K562 (cell line): ENCODE measurements around the gene DIP2C. TPM values are rescaled to one million over a fixed set of nuclear protein-coding genes. Genes with fewer than 3 reads are reported as not detected.

Source experiments
- ATAC-seq: fragments of 200-7000 bp; cut with Tn5 transposase; 3 replicates; pipeline ENCODE4 v1.9.1; 2020; ENCODE audit warnings: moderate library complexity
- BruUV-seq: library from RNA; stranded (reverse); fragments of 400-500 nt; replicated peaks from 2 replicates; lab custom pipeline; 2021; lab: Mats Ljungman, UMichigan
- CTCF ChIA-PET: fragments of 300-600 bp; formaldehyde crosslinking; extraction: SDS; loops from one replicate; lab custom pipeline; 2021; ENCODE audit warnings: low intra/inter-chr PET ratio; lab: Yijun Ruan, JAX
- POLR2A ChIA-PET: fragments of 300-600, 350-650 bp; sonication (Branson Sonifier 250); formaldehyde crosslinking; extraction: SDS; loops from one replicate; lab custom pipeline; 2021; ENCODE audit warnings: antibody characterized with exemption, inconsistent platforms; lab: Yijun Ruan, JAX
- DNase-seq, 4 experiments: peaks; one replicate each; pipeline versions ENCODE4 v3.0.0 to v3.0.0-alpha.2; 2011 to 2018; ENCODE audit warnings: low spot score in 3 of 4, mixed read lengths in 3 of 4; ENCODE audit errors: extremely low read depth in 1 of 4
- FAIRE-seq: peaks from 2 replicates; lab custom pipeline; 2011; peaks lifted over from hg19 to GRCh38; lab: Jason Lieb, UNC
- H2AFZ ChIP-seq: 2 replicates; pipeline ENCODE4 v1.6.0; 2011; ENCODE audit warnings: low read depth, low read length, control low read depth, inconsistent platforms
- H3K27ac ChIP-seq: fragments of 200-600 bp; 3 replicates; pipeline ENCODE4 v1.8.0; 2011; ENCODE audit warnings: low read depth, mild to moderate bottlenecking, control low read depth, inconsistent platforms, low read length, moderate library complexity, mixed read lengths; ENCODE audit errors: extremely low read depth
- H3K27me3 ChIP-seq, 2 experiments: fragments of 300-600 bp in 1 of 2; 2 replicates in 1 of 2; 3 replicates in 1 of 2; pipeline versions ENCODE4 v1.6.0 to v1.8.0; 2011; ENCODE audit warnings: inconsistent platforms in 2 of 2, low read length in 2 of 2, mild to moderate bottlenecking in 1 of 2, mixed read lengths in 1 of 2, moderate library complexity in 1 of 2; ENCODE audit not compliant: control insufficient read depth in 2 of 2, insufficient read depth in 2 of 2
- H3K36me3 ChIP-seq: fragments of 300-600 bp; 3 replicates; pipeline ENCODE4 v1.8.0; 2011; ENCODE audit warnings: mild to moderate bottlenecking, low read length, inconsistent platforms; ENCODE audit not compliant: control insufficient read depth, insufficient read depth
- H3K4me1 ChIP-seq, 2 experiments: fragments of 200-600 bp in 1 of 2; replicated peaks in 1 of 2; 2 replicates in 1 of 2; 3 replicates in 1 of 2; pipeline versions ENCODE4 v1.5.1 to v1.8.0; 2011; ENCODE audit warnings: inconsistent platforms in 2 of 2, low read length in 2 of 2, mild to moderate bottlenecking in 1 of 2, mixed read lengths in 1 of 2, moderate library complexity in 1 of 2; ENCODE audit not compliant: control insufficient read depth in 2 of 2, insufficient read depth in 2 of 2
- H3K4me2 ChIP-seq: 2 replicates; pipeline ENCODE4 v1.6.1; 2011; ENCODE audit warnings: low read length, control low read depth, inconsistent platforms, mixed read lengths; ENCODE audit not compliant: insufficient read depth
- H3K4me3 ChIP-seq: fragments of 200-600 bp; sonication (generic), shearing (Covaris generic); 2 replicates; pipeline ENCODE4 v1.5.1; 2016; ENCODE audit warnings: control low read depth, inconsistent platforms
- H3K79me2 ChIP-seq: fragments of 200-600 bp; 3 replicates; pipeline ENCODE4 v1.8.0; 2011; ENCODE audit warnings: low read length, inconsistent platforms; ENCODE audit not compliant: control insufficient read depth, insufficient read depth
- H3K9ac ChIP-seq, 2 experiments: 2 replicates each; pipeline versions ENCODE4 v1.6.0 to v1.6.1; 2011; ENCODE audit warnings: low read depth in 2 of 2, low read length in 2 of 2, control low read depth in 1 of 2, inconsistent platforms in 1 of 2, mild to moderate bottlenecking in 1 of 2, mixed read lengths in 1 of 2; ENCODE audit not compliant: insufficient read depth in 1 of 2
- H3K9me1 ChIP-seq: one replicate; pipeline ENCODE4 v1.6.0; 2011; ENCODE audit warnings: inconsistent platforms, mild to moderate bottlenecking, low read length, moderate library complexity; ENCODE audit not compliant: control insufficient read depth, insufficient read depth
- H3K9me3 ChIP-seq: replicated peaks from 2 replicates; pipeline ENCODE4 v1.5.1; 2011; ENCODE audit warnings: low read depth, low read length, inconsistent platforms; ENCODE audit not compliant: control insufficient read depth, insufficient read depth
- H4K20me1 ChIP-seq: replicated peaks from 2 replicates; pipeline ENCODE4 v1.6.1; 2011; ENCODE audit warnings: low read length, inconsistent platforms, mixed read lengths; ENCODE audit not compliant: control insufficient read depth, insufficient read depth
- ASH1L ChIP-seq: fragments of 450-650 bp; IDR thresholded peaks from 2 replicates; pipeline ENCODE4 v1.6.1; 2018; ENCODE audit warnings: borderline replicate concordance, mild to moderate bottlenecking, low read depth; ENCODE audit not compliant: partially characterized antibody
- CCAR2 ChIP-seq: fragments of 200-400 bp; formaldehyde crosslinking; IDR thresholded peaks from 2 replicates; pipeline ENCODE4 v1.6.1; 2017; ENCODE audit warnings: mild to moderate bottlenecking, low read depth, low read length
- NFIC ChIP-seq: fragments of 450-650 bp; IDR thresholded peaks from 2 replicates; pipeline ENCODE4 v1.6.1; 2017; ENCODE audit warnings: mild to moderate bottlenecking, inconsistent platforms
- PHF20 ChIP-seq: fragments of 450-650 bp; IDR thresholded peaks from 2 replicates; pipeline ENCODE4 v1.6.1; 2018; ENCODE audit not compliant: partially characterized antibody
- ZNF655 ChIP-seq: fragments of 250-450 bp; sonication (Bioruptor Pico); IDR thresholded peaks from 2 replicates; pipeline ENCODE4 v1.5.0; 2021
- ZZZ3 ChIP-seq: fragments of 450-650 bp; IDR thresholded peaks from 2 replicates; pipeline ENCODE4 v1.6.1; 2016; ENCODE audit warnings: antibody characterized with exemption, mild to moderate bottlenecking, moderate library complexity
- WGBS: fragments of 100-300 bp; shearing (Covaris generic); methylation state at CpG from one replicate; pipeline ENCODE4 v1.1.6; 2016; ENCODE audit warnings: low coverage, mixed read lengths; ENCODE audit not compliant: insufficient coverage; ENCODE audit errors: missing lambda C conversion rate; 5-methylcytosine and 5-hydroxymethylcytosine counted together
- in situ Hi-C: fragments of 300-500 bp; cut with MboI; formaldehyde crosslinking; loops from 4 replicates; pipeline ENCODE4 v1.15.0; 2018; ENCODE audit warnings: inconsistent platforms, mixed read lengths
- intact Hi-C: fragments of 100-400 bp; cut with micrococcal nuclease; formaldehyde crosslinking; loops from 2 replicates; pipeline ENCODE4 v1.14.2; 2022
- polyA plus RNA-seq, 8 experiments: library from polyadenylated mRNA; depleted of rRNA in 4 of 8; stranded (reverse) in 5 of 8; unstranded in 3 of 8; fragments of >200 nt; fragmentation: Nextera tagmentation in 2 of 8; fragmentation: Illumina TruSeq in 1 of 8; extraction: Ambion mirVana in 2 of 8; extraction: Trizol in 1 of 8; gene quantifications; 2 replicates each; pipeline versions ENCODE4 v1.2.1 to v1.2.3, GENCODE V29; 2011 to 2014; ENCODE audit warnings: inconsistent platforms in 1 of 8, missing spikeins in 1 of 8
- total RNA-seq, 7 experiments: library from RNA; depleted of rRNA in 6 of 7; stranded (reverse); fragments of >200 nt in 6 of 7; fragmentation: Illumina TruSeq in 2 of 7; extraction: Trizol in 2 of 7; gene quantifications; 2 replicates each; pipeline versions ENCODE4 v1.2.1 to v1.2.3, GENCODE V29; 2011 to 2021; ENCODE audit warnings: low replicate concordance in 1 of 7
- TF ChIP-seq, protein P1 (sequence below), 2 experiments: fragments of 450-650 bp; conservative IDR thresholded peaks; 2 replicates each; pipeline ENCODE4 v1.6.1; 2017; ENCODE audit warnings: mild to moderate bottlenecking in 2 of 2, moderate library complexity in 2 of 2

DIP2C gene
- total and polyA plus RNA-seq, 9 of the 15 experiments (the other 6 are each of a cell fraction or from before 2014, with no cell fraction given) = 0.01 TPM; not detected in 8

GRCh38 chr10:614790-615582 is 74.5 kb downstream of the DIP2C start:
- intact Hi-C loops (no loop called here), in situ Hi-C loops (no loop called here)
- no peak overlapping the region for H2AFZ ChIP-seq
- TF ChIP-seq ZNF655 (no peak), ASH1L (no peak), PHF20 (no peak), CCAR2 (no peak), ZZZ3 (no peak), NFIC (no peak)
- TF ChIP-seq, protein P1, sequence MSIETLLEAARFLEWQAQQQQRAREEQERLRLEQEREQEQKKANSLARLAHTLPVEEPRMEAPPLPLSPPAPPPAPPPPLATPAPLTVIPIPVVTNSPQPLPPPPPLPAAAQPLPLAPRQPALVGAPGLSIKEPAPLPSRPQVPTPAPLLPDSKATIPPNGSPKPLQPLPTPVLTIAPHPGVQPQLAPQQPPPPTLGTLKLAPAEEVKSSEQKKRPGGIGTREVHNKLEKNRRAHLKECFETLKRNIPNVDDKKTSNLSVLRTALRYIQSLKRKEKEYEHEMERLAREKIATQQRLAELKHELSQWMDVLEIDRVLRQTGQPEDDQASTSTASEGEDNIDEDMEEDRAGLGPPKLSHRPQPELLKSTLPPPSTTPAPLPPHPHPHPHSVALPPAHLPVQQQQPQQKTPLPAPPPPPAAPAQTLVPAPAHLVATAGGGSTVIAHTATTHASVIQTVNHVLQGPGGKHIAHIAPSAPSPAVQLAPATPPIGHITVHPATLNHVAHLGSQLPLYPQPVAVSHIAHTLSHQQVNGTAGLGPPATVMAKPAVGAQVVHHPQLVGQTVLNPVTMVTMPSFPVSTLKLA (conservative IDR thresholded peaks at IDR 0.05) = no peak
- H3K4me1 ChIP-seq = no peaks in the 10 kb centered on the region
- FAIRE-seq = no peak
- peaks cover 35 to 71% of the 10 kb centered on the region in 2 experiments; a peak in 4 of 5 replicates for H3K27me3 ChIP-seq
- H3K27ac ChIP-seq = no peak overlapping the region
- BruUV-seq = no TSS peak
- no peak overlapping the region for H3K4me2 ChIP-seq
- no peaks in the 10 kb centered on the region for H3K79me2 ChIP-seq
- no peaks in the 10 kb centered on the region for H3K9me3 ChIP-seq
- DNase-seq = no peak
- no peaks in the 10 kb centered on the region for H4K20me1 ChIP-seq
- CTCF ChIA-PET = no interaction called here
- H3K9ac ChIP-seq = no peak overlapping the region
- WGBS = under 1% methylated on average over 23 of the region's 23 CpGs
- no peaks in the 10 kb centered on the region for H3K36me3 ChIP-seq
- no peak for ATAC-seq
- no peaks in the 10 kb centered on the region for H3K9me1 ChIP-seq
- H3K4me3 ChIP-seq = no peak overlapping the region
- POLR2A ChIA-PET = no interaction called here
